Retinal pigment epithelial cell (primary cell): Measurements from ENCODE around the gene EXOC6.

Experiments used
- DNase-seq: peaks from one replicate; pipeline ENCODE4 v3.0.0-alpha.2; 2010; ENCODE audit warnings: low read depth
- H3K4me3 ChIP-seq: 2 replicates; pipeline ENCODE4 v1.5.1; 2011; ENCODE audit warnings: mild to moderate bottlenecking, low read length, control low read depth, moderate library complexity
- TF ChIP-seq, protein P1 (sequence below): conservative IDR thresholded peaks from 2 replicates; pipeline ENCODE4 v1.5.1; 2011; ENCODE audit warnings: low read depth, low read length, control low read depth, inconsistent platforms

EXOC6 gene

GRCh38 chr10:93062514-93063143, 214.3 kb downstream of the EXOC6 start:
- H3K4me3 ChIP-seq, result peak overlapping the region; percentile 46
- DNase-seq, result no peak
- TF ChIP-seq, protein P1, sequence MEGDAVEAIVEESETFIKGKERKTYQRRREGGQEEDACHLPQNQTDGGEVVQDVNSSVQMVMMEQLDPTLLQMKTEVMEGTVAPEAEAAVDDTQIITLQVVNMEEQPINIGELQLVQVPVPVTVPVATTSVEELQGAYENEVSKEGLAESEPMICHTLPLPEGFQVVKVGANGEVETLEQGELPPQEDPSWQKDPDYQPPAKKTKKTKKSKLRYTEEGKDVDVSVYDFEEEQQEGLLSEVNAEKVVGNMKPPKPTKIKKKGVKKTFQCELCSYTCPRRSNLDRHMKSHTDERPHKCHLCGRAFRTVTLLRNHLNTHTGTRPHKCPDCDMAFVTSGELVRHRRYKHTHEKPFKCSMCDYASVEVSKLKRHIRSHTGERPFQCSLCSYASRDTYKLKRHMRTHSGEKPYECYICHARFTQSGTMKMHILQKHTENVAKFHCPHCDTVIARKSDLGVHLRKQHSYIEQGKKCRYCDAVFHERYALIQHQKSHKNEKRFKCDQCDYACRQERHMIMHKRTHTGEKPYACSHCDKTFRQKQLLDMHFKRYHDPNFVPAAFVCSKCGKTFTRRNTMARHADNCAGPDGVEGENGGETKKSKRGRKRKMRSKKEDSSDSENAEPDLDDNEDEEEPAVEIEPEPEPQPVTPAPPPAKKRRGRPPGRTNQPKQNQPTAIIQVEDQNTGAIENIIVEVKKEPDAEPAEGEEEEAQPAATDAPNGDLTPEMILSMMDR, result peak; percentile 57

GRCh38 chr10:93063144-93063976, 215.0 kb downstream of the EXOC6 start:
- TF ChIP-seq, protein P1, result no peak
- no peak for DNase-seq
- H3K4me3 ChIP-seq, result no peak overlapping the region

GRCh38 chr10:93063977-93064660, 215.8 kb downstream of the EXOC6 start:
- no peak for DNase-seq
- TF ChIP-seq, protein P1, result no peak
- no peak overlapping the region for H3K4me3 ChIP-seq

DNA sequence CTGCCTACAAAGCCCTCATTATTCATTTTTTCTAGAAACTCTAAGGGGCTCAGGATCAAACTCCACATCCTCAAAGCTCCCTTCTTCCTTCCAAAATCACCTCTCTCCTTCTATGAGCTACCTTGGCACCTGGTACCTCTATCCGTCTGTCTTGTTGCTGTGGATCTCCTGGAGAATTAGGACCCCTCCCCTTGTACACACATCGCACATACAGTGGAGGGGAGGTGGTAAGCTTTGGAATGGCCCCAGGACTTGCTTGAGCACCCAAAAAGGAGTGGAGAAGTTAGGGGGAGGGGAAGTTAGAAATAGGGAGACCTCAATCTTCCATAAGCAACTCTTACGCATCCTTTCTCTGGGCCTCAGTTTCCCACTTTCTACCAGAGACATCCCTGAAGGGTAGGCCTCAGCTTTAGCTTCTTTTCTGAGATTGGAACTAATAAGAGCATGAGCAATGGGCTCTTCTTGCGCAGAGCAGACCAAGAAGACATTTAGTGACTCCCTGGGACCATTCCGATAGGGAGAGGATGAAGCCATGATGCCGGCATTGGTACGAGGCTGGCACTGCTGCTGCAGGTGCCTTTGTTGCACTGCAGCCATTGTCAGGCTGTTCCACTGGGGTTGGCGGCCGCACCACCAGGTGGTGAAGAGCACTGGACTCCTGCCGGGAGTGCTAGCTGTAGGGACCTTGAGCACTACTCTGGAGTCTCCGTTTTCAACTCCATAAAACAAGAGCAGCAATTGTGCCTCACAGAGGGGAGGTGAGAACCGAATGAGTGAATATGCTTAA, 216.7 kb downstream of the EXOC6 start:
- H3K4me3 ChIP-seq, result no peak overlapping the region
- TF ChIP-seq, protein P1, result no peak
- DNase-seq, result no peak

DNA sequence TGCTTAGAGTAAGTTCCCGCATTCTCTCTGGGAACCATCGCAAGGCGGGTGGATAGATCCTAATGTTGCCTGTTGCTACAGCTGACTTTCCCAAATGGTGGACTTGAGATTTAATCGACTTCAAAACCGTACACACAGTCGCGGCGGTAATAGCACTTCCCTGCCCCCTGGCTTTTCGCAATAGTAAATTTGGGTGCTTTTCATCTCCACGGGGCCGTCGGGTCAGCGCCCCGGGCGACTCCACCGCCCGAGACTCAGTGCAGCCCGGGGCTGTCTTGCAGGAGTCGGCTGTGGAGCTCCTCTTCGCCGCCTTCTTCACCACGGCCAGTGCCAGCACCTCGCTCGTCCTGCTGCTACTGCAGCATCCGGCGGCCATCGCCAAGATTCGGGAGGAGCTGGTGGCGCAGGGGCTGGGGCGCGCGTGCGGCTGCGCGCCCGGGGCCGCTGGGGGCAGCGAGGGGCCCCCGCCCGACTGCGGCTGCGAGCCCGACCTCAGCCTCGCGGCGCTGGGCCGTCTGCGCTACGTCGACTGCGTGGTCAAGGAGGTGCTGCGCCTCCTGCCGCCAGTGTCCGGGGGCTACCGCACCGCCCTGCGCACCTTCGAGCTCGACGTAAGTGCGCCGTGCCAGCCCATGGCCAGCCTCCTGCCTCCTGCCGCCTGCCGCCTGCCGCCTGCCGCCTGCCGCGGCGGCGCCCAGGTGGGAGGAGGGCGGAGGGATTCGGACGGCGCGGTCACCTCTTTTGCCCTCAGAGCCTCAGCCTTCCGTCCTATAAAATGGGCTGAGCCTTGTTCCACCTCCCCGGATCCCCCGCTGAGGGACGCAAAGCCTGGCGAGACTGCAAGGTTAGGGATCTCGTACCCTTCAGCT, 217.6 kb downstream of the EXOC6 start:
- TF ChIP-seq, protein P1, result no peak
- H3K4me3 ChIP-seq, result no peak overlapping the region
- DNase-seq, result no peak

DNA sequence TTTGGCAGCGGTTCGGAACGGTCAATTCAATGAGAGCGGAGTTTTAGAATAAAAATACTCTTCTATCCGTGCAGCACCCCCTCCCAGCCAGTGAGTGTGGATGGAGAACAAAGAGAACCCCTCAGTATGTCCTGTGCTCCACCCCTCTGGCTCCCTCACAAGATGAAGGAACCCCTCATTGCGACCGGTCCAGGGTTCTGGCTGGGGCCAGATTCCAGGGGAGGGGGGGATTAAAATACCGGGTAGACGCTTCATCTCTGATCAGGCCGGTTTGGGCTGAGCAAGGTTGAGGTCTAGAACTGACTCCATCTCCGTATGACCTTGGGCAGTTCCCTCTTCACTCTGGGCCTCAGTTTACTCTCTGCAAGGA, 218.2 kb downstream of the EXOC6 start:
- TF ChIP-seq, protein P1, result no peak
- no peak overlapping the region for H3K4me3 ChIP-seq
- no peak for DNase-seq
